HG03175 (cell line): ENCODE data around the gene STX10.

ENCODE experiments used
- ATAC-seq: cut with Tn5 transposase; IDR thresholded peaks from one replicate; pipeline ENCODE4 v1.9.1; 2021; ENCODE audit warnings: mild to moderate bottlenecking, moderate library complexity; ENCODE audit not compliant: unreplicated experiment

Gene STX10

DNA sequence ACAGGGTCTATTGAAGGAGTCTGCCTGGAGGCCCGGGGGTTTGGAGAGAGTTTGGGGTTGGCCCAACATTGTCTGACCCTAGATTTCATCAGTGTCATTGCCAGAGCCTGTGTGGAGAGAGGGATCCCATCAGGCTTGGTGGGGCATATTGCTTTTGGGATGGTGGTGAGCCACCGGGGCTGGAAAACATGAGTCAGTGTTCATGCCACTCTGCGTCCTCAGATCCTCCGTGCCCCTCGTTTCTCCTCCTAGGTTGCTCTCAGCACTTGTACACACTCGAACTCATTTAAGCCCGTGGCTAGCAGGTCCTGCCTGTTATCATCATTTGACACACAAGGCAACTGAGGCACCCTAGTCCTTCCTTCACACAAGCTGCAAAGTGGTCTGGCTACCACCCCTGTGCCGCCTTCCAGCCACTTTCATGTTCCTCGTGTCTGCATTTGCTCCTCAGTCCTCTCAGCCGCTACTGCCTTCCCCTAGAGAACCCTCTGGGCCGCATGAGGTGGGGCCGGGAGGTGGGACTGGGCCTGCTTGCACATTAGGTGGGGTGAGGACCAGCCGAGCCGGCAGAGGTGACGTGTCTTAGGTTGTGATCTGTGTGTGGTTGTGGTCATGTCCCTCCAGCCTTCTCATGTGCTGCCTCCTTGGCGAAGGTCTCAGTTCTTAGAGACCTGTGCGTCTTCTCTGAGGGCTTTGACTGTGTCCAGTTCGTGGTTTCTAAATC lies 28.5 kb downstream of the STX10 start:
- no peak for ATAC-seq

DNA sequence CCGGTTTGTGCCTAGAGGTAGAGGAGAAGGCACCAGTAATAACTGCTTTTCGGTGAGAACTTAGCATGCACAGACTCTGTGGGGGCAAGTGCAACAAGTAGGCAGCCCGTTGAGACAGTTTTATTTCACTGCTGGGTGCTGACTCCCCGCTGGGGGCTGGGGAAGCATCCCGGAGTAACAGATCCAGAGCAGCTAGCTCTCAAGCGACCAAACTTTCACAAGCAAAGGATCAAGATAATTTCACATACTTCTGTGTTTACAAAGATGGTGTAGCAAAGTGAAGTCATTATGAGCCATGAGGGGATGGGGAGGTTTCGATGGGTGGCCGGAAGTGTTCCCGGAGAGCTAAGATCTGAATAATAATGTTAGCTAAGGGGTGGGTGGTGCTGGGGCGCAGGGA lies 29.4 kb downstream of the STX10 start:
- no peak for ATAC-seq

DNA sequence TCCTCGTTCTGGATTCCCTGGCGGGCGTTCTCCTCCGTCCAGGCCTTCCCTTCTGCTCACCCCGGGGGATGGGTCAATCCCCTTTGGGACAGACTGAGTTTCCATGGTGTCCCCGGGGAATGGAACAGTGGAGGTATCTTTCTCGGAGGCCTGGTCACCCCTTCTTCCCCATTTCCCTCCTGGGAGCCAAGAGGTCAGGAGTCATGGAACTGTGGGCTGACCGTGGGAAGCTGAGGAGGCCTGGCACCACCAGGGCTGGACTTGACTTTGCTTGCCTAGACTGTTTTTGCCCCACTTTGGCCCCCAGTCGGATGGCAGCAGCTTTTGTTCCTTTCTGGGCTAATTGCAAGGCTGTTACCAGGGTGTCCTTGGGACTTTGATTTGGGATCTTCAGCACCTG lies 30.1 kb downstream of the STX10 start:
- ATAC-seq: no peak

DNA sequence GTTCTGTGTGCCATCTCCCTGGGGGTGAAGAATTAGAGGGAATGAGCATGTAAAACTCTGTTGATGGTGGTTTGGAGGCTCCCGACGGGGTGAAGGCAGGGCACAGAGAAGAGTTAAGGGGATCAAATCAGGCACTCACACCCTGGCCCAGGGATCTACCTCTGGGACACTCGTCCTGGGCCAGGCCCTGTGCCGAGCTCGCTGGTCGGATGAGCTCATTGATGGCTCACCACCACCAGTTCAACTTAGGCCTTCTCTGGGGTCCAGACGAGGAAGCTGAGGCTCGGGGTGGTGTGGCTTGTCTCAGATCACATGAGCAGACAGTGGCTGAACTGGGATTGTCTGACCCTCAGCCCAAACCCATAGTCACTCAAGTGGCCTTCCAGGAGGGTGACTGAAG lies 30.5 kb downstream of the STX10 start:
- no peak for ATAC-seq

DNA sequence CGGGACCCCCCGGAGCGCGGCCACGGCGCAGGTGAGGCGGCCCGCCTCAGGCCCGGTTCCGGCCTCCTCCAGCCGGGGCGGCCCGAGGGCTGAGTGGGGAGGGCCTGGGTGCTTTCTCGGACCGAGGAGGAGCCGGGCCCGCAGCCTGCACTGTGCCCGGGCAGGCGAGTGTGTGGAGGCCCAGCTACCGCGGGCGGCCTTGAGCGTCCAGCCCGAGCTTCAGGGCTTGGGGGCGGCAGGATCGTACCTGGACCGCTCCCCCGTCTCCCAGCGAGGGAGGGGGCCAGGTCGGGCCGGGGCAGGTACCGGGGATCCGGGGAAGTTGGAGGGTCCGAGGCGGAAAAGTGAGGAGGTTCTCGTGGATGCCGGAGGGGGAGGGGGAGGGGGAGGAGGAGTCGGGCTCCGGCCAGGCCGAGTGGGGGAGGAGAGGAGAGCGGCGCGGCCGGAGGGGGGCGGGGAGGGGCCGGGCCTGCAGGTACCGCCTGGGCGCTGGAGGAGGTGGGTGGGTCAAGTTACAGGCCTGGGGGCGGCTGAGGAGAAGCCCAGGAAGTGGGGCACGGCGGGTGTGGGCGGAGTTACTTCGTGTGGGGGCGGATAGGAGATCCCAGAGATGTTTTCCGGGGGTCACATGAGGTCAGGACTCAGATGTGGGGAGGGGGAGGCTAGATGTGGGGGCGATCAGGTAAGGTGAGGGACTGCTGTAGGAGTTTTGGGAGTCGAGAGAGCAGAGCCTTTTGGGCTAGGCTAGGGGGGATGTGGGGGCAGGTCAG lies 31.6 kb downstream of the STX10 start:
- ATAC-seq: peak; percentile 11

DNA sequence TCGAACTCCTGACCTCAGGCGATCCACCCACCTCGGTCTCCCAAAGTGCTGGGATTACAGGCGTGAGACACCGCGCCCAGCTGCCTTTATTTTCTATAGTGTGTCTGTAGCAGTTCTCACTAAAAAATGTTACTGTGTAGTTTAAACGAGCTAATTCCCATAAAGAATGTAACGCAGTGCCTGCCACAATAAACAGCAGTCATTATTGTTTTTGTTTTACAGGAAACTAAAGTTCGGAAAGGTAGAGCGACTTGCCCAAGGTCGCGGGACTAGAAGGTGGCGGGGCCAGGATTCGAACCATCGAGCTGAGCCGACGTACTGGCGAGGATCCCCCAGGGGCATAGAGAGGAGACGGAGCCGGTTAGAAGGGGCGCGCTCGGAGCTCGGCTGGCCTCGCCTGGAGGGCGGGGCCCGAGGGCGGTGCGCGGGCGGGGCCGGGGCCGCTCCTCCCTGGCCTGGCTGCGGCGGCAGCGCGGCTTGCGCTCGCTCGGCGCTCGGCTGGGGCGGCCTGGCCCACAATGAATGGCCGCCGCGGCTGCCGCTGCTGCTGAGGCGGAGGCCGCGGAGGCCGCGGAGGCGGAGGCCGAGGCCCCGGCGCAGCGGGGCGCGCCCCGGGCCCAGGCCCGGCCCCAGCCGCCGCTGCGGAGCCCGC lies 32.3 kb downstream of the STX10 start, which contains the start of gene NACC1:
Gene NACC1 (plus strand): TSS at position 493 of the 652 bp plus-strand sequence. CDS start 16,944 bp downstream, outside the sequence.
- ATAC-seq: peak; percentile 67

DNA sequence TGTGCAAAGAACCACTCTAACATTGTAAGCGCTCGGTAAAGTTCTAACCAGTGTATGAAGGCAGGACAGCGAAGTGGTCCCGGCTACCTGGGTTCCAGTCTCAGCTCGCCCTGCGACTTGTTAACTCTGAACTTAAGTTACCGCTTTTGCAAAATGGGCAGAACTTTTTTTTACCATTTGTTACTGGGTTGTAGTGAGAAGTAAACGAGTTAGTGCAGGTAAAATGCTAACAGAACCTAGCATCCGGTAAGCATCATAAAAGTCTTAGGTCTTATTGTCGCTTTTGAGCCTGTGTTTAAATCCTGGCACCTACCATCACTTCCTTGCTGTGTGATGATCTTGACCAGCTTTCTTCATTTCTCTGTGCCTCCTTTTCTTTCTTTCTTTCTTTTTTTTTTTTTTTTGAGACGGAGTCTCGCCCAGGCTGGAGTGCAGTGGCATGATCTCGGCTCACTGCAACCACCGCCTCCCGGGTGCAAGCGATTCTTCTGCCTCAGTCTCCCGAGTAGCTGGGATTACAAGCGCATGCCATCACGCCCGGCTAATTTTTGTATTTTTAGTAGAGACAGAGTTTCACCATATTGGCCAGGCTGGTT lies 32.9 kb downstream of the STX10 start:
- ATAC-seq: peak; percentile 13

DNA sequence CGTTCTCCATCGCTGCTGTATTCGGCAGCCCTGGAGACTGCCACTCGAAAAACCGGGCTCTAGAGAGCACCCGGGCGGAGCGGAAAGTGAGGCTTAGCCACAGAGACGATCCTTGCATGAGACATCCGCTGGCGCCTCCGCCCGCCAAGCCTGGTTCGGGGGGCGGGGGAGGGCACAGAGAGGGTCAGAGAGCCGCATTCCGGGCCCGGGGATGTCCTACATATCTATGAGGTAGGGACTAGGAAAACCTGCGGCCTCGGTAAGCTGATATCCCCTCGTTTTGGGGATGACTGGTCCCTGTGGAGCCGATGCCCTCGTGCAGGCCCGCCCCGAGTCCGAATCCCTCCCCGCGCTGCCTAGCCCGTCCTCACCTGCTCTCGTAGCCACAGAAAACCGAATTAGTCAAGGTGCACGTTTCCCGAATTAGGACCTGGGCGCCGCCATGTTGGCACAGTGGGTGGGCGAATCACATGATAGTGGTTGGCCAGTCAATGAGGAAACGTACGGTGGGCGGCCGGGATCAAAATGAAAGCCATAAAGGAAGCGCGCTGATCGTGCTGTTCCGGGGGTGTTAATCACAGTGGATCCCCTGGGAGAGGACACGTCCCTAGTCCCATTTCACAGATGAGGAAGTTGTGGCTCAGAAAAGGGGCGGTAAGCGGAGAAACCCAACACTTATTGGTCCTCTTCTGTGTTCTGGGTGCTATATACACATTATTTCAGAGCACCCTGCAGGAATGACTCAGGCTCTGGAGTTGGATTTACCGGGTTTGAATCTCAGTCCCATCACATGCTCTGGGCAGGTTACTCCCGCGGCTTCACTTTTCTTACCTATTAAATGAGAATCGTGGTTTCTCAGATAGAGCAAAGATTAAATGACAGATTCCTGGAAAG lies 33.6 kb downstream of the STX10 start, which contains the start of gene TRMT1:
Gene TRMT1 (minus strand): TSS at position 459 of the 894 bp plus-strand sequence. CDS start 341 bp downstream, at position 118.
- ATAC-seq: peak; percentile 48

DNA sequence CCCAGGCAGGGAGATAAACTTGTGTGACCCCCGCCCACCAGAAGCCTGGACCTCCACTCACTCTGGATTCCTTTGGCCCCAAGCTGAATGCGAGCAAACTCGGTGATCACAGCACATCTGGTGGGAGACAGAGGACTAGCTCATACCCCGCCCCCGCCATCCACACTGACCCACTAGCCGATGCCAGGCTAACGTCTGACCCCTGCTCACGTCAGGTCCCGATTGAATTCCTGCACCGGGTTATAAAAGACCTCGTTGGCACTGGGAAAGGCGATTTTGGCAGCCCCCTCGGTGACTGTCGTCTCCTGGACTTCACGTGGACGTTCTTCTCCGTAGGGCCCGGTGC lies 34.3 kb downstream of the STX10 start:
- no peak for ATAC-seq

DNA sequence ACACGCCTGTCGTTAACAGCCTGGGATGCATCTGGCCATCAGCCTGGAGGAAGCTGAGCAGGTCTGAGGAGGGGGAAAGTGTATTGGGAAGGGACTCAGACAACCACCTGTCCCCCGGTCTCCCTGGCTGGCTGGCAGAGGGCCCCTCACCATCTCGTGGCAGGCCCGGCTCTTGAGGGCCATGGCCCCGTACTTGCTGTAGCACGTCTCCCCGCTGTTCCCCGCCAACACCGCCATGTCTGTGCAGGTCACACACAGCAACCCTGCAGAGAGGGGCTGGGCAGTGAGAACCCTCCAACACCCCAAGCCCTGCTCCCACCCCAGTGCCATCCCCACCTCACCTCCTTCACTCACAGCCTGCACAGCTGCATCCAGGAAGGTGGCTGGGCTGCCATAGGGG lies 37.6 kb downstream of the STX10 start:
- ATAC-seq: no peak

DNA sequence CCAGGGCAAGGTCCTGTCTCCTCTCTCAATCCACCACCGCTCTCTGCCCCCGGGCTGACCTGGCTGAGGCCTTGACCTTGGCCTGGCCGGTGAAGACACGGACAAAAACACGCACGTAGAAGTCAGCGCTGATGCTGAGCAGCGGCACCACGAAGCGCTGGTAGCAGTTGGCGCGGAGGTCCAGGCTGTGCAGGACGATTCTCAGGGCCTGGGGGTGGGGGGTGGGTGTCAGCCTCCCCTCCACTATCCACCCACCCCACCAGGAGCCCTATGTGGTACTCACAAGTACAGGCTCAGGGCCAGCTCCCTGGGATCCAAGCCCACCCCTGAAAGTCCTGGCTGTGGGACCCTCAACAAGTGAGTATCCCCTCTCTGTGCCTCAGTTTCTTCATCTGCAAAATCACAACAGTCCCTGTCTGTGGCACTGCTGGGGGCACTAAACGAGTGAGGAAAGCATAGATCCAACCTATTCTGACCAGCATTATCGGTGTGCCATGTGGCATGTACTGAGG lies 40.0 kb downstream of the STX10 start:
- ATAC-seq: no peak

DNA sequence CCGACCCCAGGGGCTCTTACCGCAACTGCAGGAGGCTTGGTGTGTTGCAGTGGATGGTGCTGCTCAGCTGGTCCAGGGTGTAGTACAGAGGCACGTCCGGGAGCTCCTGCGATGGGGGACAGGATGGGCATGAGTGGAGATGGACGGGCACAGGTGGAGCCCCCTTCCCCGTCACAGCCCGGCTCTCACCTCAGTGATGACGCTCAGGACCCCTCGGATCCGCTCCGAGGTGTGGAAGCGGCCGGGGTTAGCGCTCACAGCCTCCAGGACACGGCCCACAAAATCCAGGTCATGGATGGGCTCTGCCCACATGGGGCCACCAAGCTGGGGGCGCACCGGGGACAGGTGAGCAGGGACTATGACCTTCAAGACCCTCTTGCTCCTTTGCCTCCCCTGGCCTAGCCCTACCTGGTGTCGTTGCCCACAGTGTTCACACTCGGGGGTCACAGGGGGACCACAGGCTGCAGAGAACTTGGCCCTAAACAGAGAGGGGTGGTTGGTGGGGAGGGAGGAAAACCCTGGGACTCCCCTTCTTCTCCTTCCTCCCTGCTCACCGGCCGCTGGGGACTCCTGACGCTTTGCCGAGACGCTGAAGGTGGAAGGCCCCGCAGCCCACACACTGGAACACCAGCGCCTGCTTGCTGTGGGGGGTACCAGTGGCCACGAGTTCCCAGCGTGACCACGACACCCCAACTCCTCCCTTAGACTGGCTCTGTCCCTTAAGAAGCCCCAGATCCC lies 40.6 kb downstream of the STX10 start:
- no peak for ATAC-seq

DNA sequence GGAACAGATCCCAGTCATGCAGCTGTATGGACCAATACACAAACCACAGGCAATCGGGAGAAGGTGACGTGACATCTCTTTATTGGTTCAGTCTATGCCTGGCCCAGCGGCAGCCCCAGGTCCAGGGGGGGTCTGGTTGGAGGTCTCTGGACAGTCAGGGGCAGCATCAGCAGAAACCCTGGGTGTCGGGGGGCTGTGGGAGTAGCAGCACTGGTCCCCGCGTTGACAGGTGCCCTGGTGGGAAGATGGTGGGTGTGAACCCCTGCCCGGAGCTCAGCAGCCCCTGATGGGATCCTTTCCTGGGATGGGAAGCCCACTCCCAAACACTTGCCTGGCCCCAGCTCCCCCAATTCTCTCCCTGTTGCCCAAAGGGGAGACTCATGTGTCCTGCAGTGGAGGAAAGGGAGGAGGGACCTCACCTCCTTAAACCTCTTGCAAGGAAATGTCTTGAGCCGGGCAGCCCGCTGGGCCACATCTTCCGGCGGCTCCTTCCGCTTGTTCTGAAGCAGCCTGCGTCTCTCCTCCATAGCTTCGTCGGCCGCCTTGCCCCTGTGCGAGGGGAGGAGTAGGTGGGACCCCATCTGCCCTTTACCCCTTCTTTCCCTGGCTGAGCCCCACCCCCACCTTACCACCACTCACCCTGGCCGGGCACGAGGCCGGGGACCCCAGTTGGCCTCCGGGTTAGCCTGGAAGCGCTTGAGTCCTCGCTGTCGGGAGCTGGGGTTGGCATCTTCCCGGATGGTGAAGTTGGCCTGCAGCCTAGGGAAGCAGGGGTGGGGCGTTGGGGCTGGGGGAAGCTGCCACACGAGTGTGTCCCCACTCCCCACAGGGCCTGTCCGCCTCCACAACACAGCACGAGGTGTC lies 45.1 kb downstream of the STX10 start:
- no peak for ATAC-seq

DNA sequence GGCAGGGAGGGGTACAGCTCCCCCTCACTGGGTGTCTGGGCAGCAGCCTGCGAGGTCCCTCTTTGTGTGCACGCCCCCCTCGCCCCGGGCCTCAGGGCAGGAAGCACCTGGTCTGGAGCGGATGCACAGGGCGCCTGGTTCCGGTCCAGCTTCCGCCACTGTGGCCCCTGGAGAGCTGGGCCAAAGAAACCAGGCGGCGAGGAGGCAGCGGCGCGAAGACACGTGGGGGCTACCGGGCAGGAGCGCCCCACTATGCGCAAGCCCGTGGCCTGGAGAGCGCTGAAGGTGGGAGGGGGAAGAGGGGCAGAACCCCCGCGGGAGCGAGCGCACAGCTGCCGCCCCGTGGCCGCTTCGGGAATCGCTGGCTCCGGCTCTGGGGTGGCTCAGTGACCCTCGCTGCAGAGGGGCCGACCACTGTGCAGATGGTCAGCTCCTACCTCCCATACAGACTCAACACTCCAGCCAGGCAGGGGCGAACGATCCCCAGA lies 45.8 kb downstream of the STX10 start:
- ATAC-seq: peak; percentile 34

DNA sequence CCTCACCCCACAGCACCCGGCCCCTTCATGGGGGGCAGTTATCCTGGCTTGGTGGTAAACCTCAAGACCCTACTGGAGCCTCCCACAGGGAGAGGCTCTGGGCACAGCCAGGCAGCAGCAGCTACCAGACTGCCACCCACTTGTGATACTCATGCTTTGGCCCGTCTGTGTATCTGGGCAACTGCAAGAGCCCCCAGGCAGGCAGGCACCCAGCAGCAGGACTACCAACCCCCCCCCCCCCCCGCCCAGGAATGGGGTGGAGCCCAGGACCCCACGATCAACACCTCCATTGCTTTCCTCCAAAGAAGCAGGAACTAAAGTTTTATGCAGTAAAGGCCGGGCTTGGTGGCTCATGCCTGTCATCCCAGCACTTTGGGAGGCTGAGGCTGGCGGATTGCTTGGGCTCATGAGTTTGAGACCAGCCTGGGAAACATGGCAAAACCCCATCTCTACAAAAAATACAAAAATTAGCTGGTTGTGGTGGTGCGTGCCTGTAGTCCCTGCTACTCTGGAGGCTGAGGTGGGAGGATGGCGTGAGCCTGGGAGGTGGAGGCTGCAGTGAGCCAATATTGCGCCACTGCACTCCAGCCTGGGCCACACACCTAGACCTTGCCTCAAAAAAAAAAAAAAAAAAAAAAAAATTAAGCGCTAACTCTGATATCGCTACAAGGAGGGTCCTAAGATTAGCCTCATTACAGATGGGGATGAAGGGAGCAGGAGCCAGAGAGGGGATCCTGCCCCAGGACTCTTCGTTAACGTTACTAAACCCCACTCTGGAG lies 46.4 kb downstream of the STX10 start:
- no peak for ATAC-seq

DNA sequence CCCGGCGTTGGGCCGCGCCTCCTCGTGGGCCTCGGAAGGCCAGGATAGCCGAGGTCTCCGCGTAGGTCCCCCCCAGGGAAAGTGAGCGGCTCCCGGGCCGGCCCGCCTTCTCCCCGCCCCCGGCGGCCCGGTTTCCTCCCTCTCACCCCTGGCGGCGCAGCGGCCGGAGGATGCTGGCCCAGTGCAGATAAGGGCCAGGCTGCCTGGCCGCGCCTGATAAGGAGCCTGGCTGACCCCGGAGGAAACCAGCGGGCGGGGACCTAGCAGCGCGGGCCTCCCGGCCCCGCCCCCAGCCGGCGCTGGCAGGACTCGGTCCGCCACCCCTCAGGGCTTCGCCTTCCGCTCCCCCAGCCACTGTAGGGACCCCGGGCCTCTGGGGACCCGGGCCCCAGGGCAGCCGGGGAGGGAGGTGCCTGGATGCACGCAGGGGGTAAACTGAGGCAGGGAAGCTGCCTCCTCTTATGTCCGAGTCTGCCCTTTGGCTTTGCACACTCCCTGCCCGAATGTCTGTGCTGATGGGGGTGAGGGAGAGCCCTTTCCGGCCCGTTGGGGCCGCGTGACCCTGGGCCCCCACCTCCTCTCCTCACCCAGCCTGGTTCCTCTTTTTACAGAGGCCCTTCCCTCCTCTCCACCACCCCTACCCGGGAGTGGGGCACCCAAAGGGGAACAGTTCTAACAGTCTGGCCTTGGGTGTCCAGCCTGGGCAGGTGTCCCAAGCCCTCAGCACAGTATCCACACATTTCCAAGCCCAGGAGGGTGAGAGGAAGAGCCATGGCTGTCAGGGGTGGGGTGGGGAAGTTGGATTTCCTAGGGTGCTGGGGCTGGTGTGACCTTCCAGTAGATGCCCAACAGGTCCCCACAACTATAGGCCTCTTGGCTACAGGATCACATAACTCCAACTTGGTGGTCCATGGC lies 47.3 kb downstream of the STX10 start, which contains the start of gene LYL1:
Gene LYL1 (minus strand): TSS at position 193 of the 915 bp plus-strand sequence. CDS start 1,687 bp downstream, outside the sequence.
- ATAC-seq: peak; percentile 53

DNA sequence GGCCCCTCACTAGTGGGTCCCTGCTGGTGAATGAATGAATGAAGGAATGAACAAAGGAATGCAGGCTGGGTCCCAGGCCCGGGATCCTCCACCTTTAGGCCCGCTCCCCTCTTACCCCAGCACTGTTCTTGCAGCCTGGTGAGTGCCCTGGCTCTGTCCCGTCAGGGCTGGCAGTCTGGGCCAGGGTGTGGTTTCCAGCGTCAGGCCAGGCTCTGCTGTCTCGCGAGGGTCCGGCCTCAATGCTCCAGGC lies 47.8 kb downstream of the STX10 start:
- peak; percentile 9 for ATAC-seq
